ENCODE measurements around the gene CHKA. TPM values are rescaled to one million over a fixed set of nuclear protein-coding genes. Genes with fewer than 3 reads are reported as not detected.

CHKA gene
- total RNA-seq, 1 experiment from 2014 or later: 37.1 TPM

- no peak overlapping the region for H3K27ac ChIP-seq
- H3K9me3 ChIP-seq (replicated peaks): no peaks in the 10 kb centered on the region
- DNase-seq: no peak
- H3K27me3 ChIP-seq: no peaks in the 10 kb centered on the region
- H3K36me3 ChIP-seq: peaks cover 5% of the 10 kb centered on the region; the same call in 1 of the 2 replicates
- H3K4me1 ChIP-seq: no peaks in the 10 kb centered on the region
- H3K4me3 ChIP-seq: no peak overlapping the region
Observed at GRCh38 chr11:68053117-68053516, 68.1 kb downstream of the CHKA start.

DNA sequence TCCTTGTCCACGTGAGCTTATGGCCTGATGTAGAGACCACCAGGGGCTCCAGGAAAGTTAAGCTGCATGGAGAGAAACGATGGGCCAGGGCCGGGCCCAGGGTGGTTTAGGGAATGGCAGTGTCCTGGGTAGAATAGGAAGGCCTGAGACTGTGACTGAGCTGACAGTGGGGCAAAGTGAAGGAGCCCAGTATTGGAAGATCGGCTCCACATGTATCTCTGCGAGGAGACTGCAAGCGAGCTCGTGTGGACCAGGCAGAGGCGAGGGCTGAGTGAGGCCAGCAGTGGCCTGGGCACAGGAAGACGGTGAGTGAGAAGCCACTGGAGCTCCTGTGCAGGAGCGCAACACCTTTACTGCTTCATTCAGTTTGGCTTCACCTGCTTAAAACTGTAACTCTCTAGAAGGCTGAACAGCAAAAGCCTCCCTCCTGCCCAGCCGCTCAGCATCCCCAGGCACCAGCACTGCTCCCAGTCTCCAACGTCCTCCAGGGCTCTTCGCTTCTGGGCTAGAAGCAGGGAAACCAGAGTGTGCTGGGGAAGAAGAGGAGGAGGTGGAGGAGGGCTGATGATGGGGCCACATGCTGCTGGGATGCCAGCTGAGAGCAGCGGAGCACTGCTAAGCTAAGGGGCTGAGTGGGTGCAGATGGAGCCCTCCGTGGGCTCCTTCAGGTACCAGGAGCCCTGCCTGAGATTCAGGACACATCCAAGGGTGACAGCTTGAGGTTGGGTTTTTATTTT is 68.9 kb downstream of the CHKA start:
- Histone ChIP-seq H3K4me3 (no peak overlapping the region), H3K36me3 (no peaks in the 10 kb centered on the region), H3K9me3 (replicated peaks) (no peaks in the 10 kb centered on the region), H3K27me3 (no peaks in the 10 kb centered on the region), H3K4me1 (no peaks in the 10 kb centered on the region), H3K27ac (no peak overlapping the region)
- DNase-seq: no peak

- Histone ChIP-seq H3K36me3 (no peaks in the 10 kb centered on the region), H3K4me3 (no peak overlapping the region), H3K9me3 (replicated peaks) (no peaks in the 10 kb centered on the region), H3K27ac (no peak overlapping the region), H3K27me3 (no peaks in the 10 kb centered on the region), H3K4me1 (no peaks in the 10 kb centered on the region)
- DNase-seq: no peak
Observed at GRCh38 chr11:68051191-68052136, 69.7 kb downstream of the CHKA start.

- Histone ChIP-seq H3K36me3 (no peaks in the 10 kb centered on the region), H3K27me3 (no peaks in the 10 kb centered on the region), H3K27ac (no peak overlapping the region), H3K4me3 (no peak overlapping the region), H3K9me3 (replicated peaks) (no peaks in the 10 kb centered on the region), H3K4me1 (no peaks in the 10 kb centered on the region)
- no peak for DNase-seq
Observed at GRCh38 chr11:68050371-68050841, 70.8 kb downstream of the CHKA start.

DNA sequence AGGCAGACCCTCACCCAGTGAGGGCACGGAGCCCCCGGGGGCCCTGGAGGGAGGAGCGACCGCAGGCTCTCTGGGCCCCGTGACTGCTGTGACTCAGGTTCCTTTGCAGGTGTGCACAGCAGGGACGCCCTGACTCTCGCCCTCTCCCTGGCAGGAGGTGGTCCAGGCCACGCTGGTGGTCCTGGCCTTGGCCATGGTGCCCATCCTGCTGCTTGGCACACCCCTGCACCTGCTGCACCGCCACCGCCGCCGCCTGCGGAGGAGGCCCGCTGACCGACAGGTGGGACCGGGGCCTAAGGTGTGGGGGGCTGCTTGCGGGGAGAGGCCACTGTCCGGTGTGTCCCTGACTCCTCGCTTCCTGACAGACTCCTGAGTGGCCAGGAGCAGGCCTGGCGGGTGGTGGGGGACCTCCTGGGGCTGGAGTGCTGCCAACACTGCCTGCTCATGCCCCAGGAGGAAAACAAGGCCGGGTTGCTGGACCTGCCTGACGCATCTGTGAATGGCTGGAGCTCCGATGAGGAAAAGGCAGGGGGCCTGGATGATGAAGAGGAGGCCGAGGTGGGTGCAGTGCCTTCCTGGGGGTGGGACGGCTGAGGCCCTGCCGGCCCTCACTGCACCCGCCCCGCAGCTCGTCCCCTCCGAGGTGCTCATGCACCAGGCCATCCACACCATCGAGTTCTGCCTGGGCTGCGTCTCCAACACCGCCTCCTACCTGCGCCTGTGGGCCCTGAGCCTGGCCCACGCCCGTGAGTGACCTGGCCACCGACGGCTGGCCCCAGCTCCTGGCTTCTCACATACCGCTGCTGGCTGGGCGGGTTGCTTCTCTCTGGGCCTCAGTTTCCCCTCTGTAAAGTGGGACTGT is 71.4 kb downstream of the CHKA start:
- H3K36me3 ChIP-seq: no peaks in the 10 kb centered on the region
- H3K9me3 ChIP-seq (replicated peaks): no peaks in the 10 kb centered on the region
- no peak overlapping the region for H3K4me3 ChIP-seq
- no peak for DNase-seq
- no peak overlapping the region for H3K27ac ChIP-seq
- H3K4me1 ChIP-seq: no peaks in the 10 kb centered on the region
- no peaks in the 10 kb centered on the region for H3K27me3 ChIP-seq

DNA sequence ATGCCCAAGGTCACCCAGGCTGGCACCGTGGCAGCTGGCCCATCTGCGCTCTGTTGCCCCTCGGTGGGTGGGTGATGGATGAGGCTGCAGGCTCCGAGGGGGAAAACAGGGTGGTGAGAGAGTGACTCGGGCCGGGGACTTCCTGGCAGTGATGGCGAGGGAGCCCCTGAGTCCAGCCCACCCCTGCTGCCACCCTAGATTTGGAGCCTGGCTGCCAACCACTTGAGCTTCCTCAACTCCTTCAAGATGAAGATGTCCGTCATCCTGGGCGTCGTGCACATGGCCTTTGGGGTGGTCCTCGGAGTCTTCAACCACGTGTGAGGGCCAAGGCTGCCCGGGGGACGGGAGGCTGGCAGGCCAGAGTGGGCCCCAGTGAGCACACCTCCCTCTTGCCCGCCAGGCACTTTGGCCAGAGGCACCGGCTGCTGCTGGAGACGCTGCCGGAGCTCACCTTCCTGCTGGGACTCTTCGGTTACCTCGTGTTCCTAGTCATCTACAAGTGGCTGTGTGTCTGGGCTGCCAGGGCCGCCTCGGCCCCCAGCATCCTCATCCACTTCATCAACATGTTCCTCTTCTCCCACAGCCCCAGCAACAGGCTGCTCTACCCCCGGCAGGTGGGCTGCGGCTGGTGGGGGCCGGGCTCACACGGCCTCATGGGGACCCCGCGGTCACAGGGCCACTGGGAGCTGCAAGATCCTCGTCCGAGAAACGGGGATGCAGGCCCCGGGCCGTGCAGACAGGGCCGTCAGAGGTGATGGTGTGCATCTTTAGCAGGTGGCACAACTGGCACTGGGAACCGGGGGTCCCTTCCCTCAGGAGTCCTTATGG is 72.3 kb downstream of the CHKA start:
- Histone ChIP-seq H3K27ac (no peak overlapping the region), H3K27me3 (no peaks in the 10 kb centered on the region), H3K36me3 (no peaks in the 10 kb centered on the region), H3K4me1 (no peaks in the 10 kb centered on the region), H3K9me3 (replicated peaks) (no peaks in the 10 kb centered on the region), H3K4me3 (no peak overlapping the region)
- DNase-seq: no peak

GRCh38 chr11:68047437-68048290 is 73.5 kb downstream of the CHKA start:
- Histone ChIP-seq H3K27ac (no peak overlapping the region), H3K4me1 (peaks cover 6% of the 10 kb centered on the region; the same call in 1 of the 2 replicates), H3K4me3 (no peak overlapping the region), H3K9me3 (replicated peaks) (no peaks in the 10 kb centered on the region), H3K27me3 (no peaks in the 10 kb centered on the region), H3K36me3 (no peaks in the 10 kb centered on the region)
- DNase-seq: no peak

GRCh38 chr11:68044898-68045351 is 76.3 kb downstream of the CHKA start:
- H3K4me1 ChIP-seq: peaks cover 7% of the 10 kb centered on the region; the same call in 1 of the 2 replicates
- no peaks in the 10 kb centered on the region for H3K27me3 ChIP-seq
- no peaks in the 10 kb centered on the region for H3K9me3 ChIP-seq (replicated peaks)
- H3K27ac ChIP-seq: no peak overlapping the region
- H3K36me3 ChIP-seq: no peaks in the 10 kb centered on the region
- DNase-seq: no peak
- no peak overlapping the region for H3K4me3 ChIP-seq

DNA sequence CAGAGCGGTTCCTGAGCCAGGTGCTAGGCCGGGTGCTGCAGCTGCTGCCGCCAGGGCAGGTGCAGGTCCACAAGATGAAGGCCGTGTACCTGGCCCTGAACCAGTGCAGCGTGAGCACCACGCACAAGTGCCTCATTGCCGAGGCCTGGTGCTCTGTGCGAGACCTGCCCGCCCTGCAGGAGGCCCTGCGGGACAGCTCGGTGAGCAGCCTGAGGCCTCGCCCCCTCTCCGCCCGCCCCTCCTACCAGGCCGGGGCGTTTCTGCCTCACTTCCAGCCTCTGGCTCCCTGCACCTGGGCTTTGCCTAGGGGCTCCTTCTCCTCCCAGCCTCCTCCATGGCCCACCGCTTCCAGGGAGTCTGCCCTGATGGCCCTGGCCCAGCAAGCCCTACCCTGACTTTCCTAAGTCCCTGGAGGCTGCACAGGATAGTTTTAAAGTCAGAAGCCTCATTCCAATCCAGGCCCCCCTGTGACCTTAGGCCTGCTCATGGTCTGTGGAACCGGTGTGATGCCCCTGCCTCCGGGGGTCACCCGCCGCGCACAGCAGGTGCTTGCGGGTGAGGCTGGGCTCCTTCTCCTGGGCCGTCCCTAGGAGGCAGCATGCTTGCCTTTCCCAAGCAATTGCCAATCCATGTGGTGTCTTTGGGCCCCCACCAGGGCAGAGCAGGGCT is 76.9 kb downstream of the CHKA start:
- H3K27ac ChIP-seq: no peak overlapping the region
- no peaks in the 10 kb centered on the region for H3K36me3 ChIP-seq
- H3K4me3 ChIP-seq: peak overlapping the region; percentile 55
- H3K27me3 ChIP-seq: no peaks in the 10 kb centered on the region
- no peak for DNase-seq
- H3K4me1 ChIP-seq: peaks cover 7% of the 10 kb centered on the region; the same call in 1 of the 2 replicates
- no peaks in the 10 kb centered on the region for H3K9me3 ChIP-seq (replicated peaks)

DNA sequence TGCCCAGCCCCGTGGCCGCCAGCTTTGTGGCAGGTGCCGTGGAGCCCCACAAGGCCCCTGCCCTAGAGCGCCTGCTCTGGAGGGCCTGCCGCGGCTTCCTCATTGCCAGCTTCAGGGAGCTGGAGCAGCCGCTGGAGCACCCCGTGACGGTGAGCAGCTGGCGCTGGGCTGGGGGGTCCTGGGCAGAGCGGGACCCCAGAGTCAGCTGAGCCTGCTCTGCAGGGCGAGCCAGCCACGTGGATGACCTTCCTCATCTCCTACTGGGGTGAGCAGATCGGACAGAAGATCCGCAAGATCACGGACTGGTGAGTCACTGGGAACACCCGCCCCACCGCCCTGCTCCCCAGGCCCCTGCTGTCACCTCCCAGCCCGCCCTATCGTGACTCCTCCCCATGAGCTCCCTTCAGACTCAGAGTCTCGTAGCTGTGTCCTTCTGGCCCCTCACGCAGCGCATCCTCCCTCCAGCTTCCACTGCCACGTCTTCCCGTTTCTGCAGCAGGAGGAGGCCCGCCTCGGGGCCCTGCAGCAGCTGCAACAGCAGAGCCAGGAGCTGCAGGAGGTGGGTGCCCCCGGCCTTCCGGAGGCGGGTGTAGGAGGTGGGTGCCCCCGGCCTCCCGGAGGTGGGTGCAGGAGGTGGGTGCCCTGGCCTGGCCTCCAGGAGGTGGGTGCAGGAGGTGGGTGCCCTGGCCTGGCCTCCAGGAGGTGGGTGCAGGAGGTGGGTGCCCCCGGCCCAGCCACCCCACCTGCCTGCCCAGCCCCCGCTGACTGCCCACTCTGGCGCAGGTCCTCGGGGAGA is 77.6 kb downstream of the CHKA start:
- Histone ChIP-seq H3K9me3 (replicated peaks) (no peaks in the 10 kb centered on the region), H3K4me1 (peaks cover 8% of the 10 kb centered on the region), H3K27ac (peak overlapping the region; percentile 51), H3K36me3 (no peaks in the 10 kb centered on the region), H3K27me3 (no peaks in the 10 kb centered on the region), H3K4me3 (peak overlapping the region; percentile 55)
- DNase-seq: peak; percentile 83 to 85

GRCh38 chr11:68043029-68043348 is 78.2 kb downstream of the CHKA start:
- H3K27ac ChIP-seq: peak overlapping the region; percentile 51
- no peaks in the 10 kb centered on the region for H3K9me3 ChIP-seq (replicated peaks)
- H3K4me1 ChIP-seq: peaks cover 14% of the 10 kb centered on the region
- peak in 1 of 2 experiments; percentile 44 for DNase-seq
- H3K4me3 ChIP-seq: peak overlapping the region; percentile 55
- H3K27me3 ChIP-seq: no peaks in the 10 kb centered on the region
- H3K36me3 ChIP-seq: no peaks in the 10 kb centered on the region
